K562 (cell line): ENCODE measurements around the gene PPP2R1B.

Experiments
- DIDO1 ChIP-seq: fragments of 450-650 bp; IDR thresholded peaks from 2 replicates; pipeline ENCODE4 v1.6.1; 2016; ENCODE audit warnings: low read depth, missing biosample characterization, missing genetic modification characterization
- IRF1 ChIP-seq: sonication (generic); formaldehyde crosslinking; IDR thresholded peaks from 2 replicates; pipeline ENCODE4 v1.8.0; 2022; ENCODE audit warnings: missing genetic modification reagents, mild to moderate bottlenecking, borderline replicate concordance
- POLR2AphosphoS5 ChIP-seq: IDR thresholded peaks from 2 replicates; pipeline ENCODE4 v1.6.1; 2011; ENCODE audit warnings: mild to moderate bottlenecking, low read depth, low read length, moderate library complexity; ENCODE audit not compliant: control insufficient read depth, insufficient read depth

- TF ChIP-seq POLR2AphosphoS5 (no peak), DIDO1 (tag) (no peak), IRF1 (CRISPR knock-in tag) (no peak)
Measured at GRCh38 chr11:111745719-111746504, 20.3 kb downstream of the PPP2R1B start.
